LNCaP clone FGC (cell line): ENCODE measurements around the gene C2CD2.

Experiments
- DNase-seq: peaks from one replicate; pipeline ENCODE4 v3.0.0-alpha.2; 2011; ENCODE audit warnings: low read depth
- H3K4me3 ChIP-seq: 2 replicates; pipeline ENCODE4 v1.5.1; 2011; ENCODE audit warnings: mild to moderate bottlenecking, low read depth, low read length, control low read depth
- CTCF ChIP-seq: IDR thresholded peaks from 2 replicates; pipeline ENCODE4 v1.5.1; 2012; ENCODE audit warnings: mild to moderate bottlenecking; ENCODE audit not compliant: control insufficient read depth, insufficient read depth; ENCODE audit errors: extremely low read depth

The C2CD2 gene

GRCh38 chr21:41943851-41944250, 10.0 kb downstream of the C2CD2 start:
- no peak overlapping the region for H3K4me3 ChIP-seq
- no peak for DNase-seq

GRCh38 chr21:41942457-41942856, 11.4 kb downstream of the C2CD2 start:
- TF ChIP-seq CTCF: no peak
- no peak overlapping the region for H3K4me3 ChIP-seq
- no peak for DNase-seq

More at GRCh38 chr21:41943851-41944250, 10.0 kb downstream of the C2CD2 start:
- no peak for TF ChIP-seq CTCF

- no peak for DNase-seq
- H3K4me3 ChIP-seq: no peak overlapping the region
- TF ChIP-seq CTCF: no peak
Measured at GRCh38 chr21:41941941-41942340, 11.9 kb downstream of the C2CD2 start.

GRCh38 chr21:41940431-41940830, 13.4 kb downstream of the C2CD2 start:
- H3K4me3 ChIP-seq: no peak overlapping the region
- DNase-seq: no peak
- no peak for TF ChIP-seq CTCF

- no peak for DNase-seq
- no peak for TF ChIP-seq CTCF
- H3K4me3 ChIP-seq: no peak overlapping the region
Measured at GRCh38 chr21:41939391-41939790, 14.4 kb downstream of the C2CD2 start.

- H3K4me3 ChIP-seq: peak overlapping the region; percentile 39
- DNase-seq: peak; percentile 57
- TF ChIP-seq CTCF: peak; percentile 44
Measured at GRCh38 chr21:41933313-41934079, 20.3 kb downstream of the C2CD2 start.
